K562 (cell line): Measurements from ENCODE around the gene MTA1. TPM values are rescaled to one million over a fixed set of nuclear protein-coding genes. Genes with fewer than 3 reads are reported as not detected.

ENCODE experiments used
- GTF2F1 ChIP-seq: IDR thresholded peaks from 2 replicates; pipeline ENCODE4 v1.6.1; 2011; ENCODE audit warnings: low read depth, low read length, improper control_type of control experiment
- HMG20B ChIP-seq: fragments of 250-450 bp; sonication (Bioruptor Pico); IDR thresholded peaks from 2 replicates; pipeline ENCODE4 v1.5.0; 2021; ENCODE audit warnings: mild to moderate bottlenecking
- MECOM ChIP-seq: fragments of 250-450 bp; sonication (Bioruptor Pico); IDR thresholded peaks from 2 replicates; pipeline ENCODE4 v1.8.0; 2022; ENCODE audit warnings: inconsistent platforms
- RAD21 ChIP-seq, 2 experiments: fragments of 250-450 bp in 1 of 2; fragments of 450-650 bp in 1 of 2; sonication (Bioruptor Pico) in 1 of 2; formaldehyde crosslinking in 1 of 2; IDR thresholded peaks in 1 of 2; conservative IDR thresholded peaks in 1 of 2; 2 replicates each; pipeline versions ENCODE4 v1.4.0 to v1.8.0; 2020 to 2022; ENCODE audit warnings: mild to moderate bottlenecking in 2 of 2, moderate library complexity in 1 of 2
- RBM22 ChIP-seq: fragments of 200-400 bp; formaldehyde crosslinking; IDR thresholded peaks from 2 replicates; pipeline ENCODE4 v1.6.1; 2018; ENCODE audit warnings: low read length, low read depth; ENCODE audit not compliant: poor library complexity, severe bottlenecking
- SRSF7 ChIP-seq: fragments of 200-400 bp; formaldehyde crosslinking; optimal IDR thresholded peaks from 2 replicates; pipeline ENCODE3; 2017; ENCODE audit warnings: mild to moderate bottlenecking, low read depth, low read length
- U2AF1 ChIP-seq: fragments of 200-400 bp; formaldehyde crosslinking; optimal IDR thresholded peaks from 2 replicates; pipeline ENCODE3; 2017; ENCODE audit warnings: mild to moderate bottlenecking, low read depth, low read length, moderate library complexity
- U2AF2 ChIP-seq: fragments of 200-400 bp; formaldehyde crosslinking; optimal IDR thresholded peaks from 2 replicates; pipeline ENCODE3; 2017; ENCODE audit warnings: low read depth, mild to moderate bottlenecking, low read length
- XRCC4 ChIP-seq: IDR thresholded peaks from one replicate; pipeline ENCODE4 v1.6.1; 2011; ENCODE audit not compliant: insufficient read depth, insufficient read length; ENCODE audit errors: extremely low read depth
- ZNF274 ChIP-seq: IDR thresholded peaks from 2 replicates; pipeline ENCODE4 v1.6.1; 2011; ENCODE audit warnings: low read depth, mild to moderate bottlenecking, low read length, moderate library complexity, borderline replicate concordance
- ZNF444 ChIP-seq: fragments of 250-450 bp; sonication (Bioruptor Pico); IDR thresholded peaks from 2 replicates; pipeline ENCODE4 v1.4.0; 2020; ENCODE audit warnings: mild to moderate bottlenecking, moderate library complexity
- polyA plus RNA-seq, 8 experiments: library from polyadenylated mRNA; depleted of rRNA in 4 of 8; stranded (reverse) in 5 of 8; unstranded in 3 of 8; fragments of >200 nt; fragmentation: Nextera tagmentation in 2 of 8; fragmentation: Illumina TruSeq in 1 of 8; extraction: Ambion mirVana in 2 of 8; extraction: Trizol in 1 of 8; gene quantifications; 2 replicates each; pipeline versions ENCODE4 v1.2.1 to v1.2.3, GENCODE V29; 2011 to 2014; ENCODE audit warnings: inconsistent platforms in 1 of 8, missing spikeins in 1 of 8
- total RNA-seq, 7 experiments: library from RNA; depleted of rRNA in 6 of 7; stranded (reverse); fragments of >200 nt in 6 of 7; fragmentation: Illumina TruSeq in 2 of 7; extraction: Trizol in 2 of 7; gene quantifications; 2 replicates each; pipeline versions ENCODE4 v1.2.1 to v1.2.3, GENCODE V29; 2011 to 2021; ENCODE audit warnings: low replicate concordance in 1 of 7
- TF ChIP-seq, protein P1 (sequence below): sonication (generic); formaldehyde crosslinking; IDR thresholded peaks from 2 replicates; pipeline ENCODE4 v1.8.0; 2022; ENCODE audit warnings: missing genetic modification reagents, mild to moderate bottlenecking, borderline replicate concordance
- TF ChIP-seq, protein P2 (sequence below), 2 experiments: fragments of 450-650 bp; IDR thresholded peaks; 2 replicates each; pipeline ENCODE4 v1.6.1; 2018; ENCODE audit warnings: mild to moderate bottlenecking in 2 of 2, low read depth in 1 of 2; ENCODE audit not compliant: partially characterized antibody in 2 of 2
- TF ChIP-seq, protein P3 (sequence below): fragments of 250-450 bp; sonication (Bioruptor Pico); IDR thresholded peaks from 2 replicates; pipeline ENCODE4 v1.4.0; 2020; ENCODE audit warnings: mild to moderate bottlenecking
- TF ChIP-seq, protein P4 (sequence below): sonication (generic); formaldehyde crosslinking; IDR thresholded peaks from 2 replicates; pipeline ENCODE4 v1.8.1; 2023; ENCODE audit warnings: mild to moderate bottlenecking, missing genetic modification reagents

The MTA1 gene
- total and polyA plus RNA-seq, 9 of the 15 experiments (the other 6 are each of a cell fraction or from before 2014, with no cell fraction given): 0.13 to 118 (median 32.3) TPM

DNA sequence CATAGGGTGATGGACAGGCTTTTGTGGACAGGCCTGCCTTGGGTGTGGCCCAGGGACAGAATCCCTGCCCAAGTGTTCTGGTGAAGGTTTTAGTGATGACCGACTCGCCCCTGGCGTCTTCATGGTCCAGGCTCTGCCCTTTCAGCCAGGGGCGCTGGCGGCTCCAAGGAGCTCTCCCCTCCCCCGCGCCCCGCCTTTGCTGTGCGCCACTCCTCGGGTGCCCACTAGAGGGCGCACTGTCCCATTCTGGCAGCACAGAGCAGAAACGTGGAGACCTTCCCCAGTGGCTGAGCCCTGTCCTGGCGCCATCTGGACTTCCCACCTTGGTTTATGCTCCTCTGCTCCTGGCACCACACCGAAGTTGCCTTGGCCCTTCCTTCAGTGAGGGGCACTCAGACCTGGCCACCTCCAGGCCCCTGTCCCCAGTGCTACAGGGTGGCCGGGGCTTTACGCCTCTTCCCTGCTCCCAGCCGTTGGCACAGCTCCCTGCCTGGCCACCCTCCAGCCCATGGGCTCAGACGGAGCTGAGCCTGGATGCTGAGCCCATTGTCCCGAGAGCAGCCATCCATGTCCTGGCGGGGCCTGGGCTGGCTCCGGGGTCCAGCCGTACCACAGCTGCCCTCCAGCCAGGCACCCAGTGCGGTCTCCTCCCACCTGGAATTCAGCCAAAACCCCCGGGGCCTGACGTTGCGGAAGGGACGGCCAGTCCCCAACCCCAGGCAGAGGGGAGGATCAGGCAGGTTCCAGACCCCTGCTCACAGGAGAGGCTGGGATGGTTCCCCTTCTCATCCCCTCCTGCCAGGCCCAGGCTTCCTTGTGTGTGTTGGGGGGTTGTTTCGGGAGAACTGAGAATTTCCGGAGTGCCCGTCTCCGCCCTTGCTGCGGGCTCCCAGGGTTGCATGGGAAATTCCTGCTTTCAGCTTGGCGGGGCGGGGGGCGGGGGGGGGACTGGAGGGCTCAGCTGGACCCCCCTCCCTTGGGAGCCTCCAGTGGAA, 61.5 kb downstream of the MTA1 start (continued):
- TF ChIP-seq HMG20B (CRISPR knock-in tag) (no peak), MECOM (CRISPR knock-in tag) (no peak), RAD21 (CRISPR knock-in tag; conservative IDR thresholded peaks at IDR 0.05 in 1 of 2, IDR thresholded peaks at IDR 0.05 in 1 of 2) (peak; percentile 39 to 68; a peak in 3 of 4 replicates), SRSF7 (no peak), U2AF2 (no peak), XRCC4 (no peak), GTF2F1 (no peak), RBM22 (no peak), ZNF444 (no peak), U2AF1 (no peak), ZNF274 (no peak)
- TF ChIP-seq, protein P1, sequence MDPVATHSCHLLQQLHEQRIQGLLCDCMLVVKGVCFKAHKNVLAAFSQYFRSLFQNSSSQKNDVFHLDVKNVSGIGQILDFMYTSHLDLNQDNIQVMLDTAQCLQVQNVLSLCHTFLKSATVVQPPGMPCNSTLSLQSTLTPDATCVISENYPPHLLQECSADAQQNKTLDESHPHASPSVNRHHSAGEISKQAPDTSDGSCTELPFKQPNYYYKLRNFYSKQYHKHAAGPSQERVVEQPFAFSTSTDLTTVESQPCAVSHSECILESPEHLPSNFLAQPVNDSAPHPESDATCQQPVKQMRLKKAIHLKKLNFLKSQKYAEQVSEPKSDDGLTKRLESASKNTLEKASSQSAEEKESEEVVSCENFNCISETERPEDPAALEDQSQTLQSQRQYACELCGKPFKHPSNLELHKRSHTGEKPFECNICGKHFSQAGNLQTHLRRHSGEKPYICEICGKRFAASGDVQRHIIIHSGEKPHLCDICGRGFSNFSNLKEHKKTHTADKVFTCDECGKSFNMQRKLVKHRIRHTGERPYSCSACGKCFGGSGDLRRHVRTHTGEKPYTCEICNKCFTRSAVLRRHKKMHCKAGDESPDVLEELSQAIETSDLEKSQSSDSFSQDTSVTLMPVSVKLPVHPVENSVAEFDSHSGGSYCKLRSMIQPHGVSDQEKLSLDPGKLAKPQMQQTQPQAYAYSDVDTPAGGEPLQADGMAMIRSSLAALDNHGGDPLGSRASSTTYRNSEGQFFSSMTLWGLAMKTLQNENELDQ (CRISPR knock-in tag): no peak
- TF ChIP-seq, protein P2, sequence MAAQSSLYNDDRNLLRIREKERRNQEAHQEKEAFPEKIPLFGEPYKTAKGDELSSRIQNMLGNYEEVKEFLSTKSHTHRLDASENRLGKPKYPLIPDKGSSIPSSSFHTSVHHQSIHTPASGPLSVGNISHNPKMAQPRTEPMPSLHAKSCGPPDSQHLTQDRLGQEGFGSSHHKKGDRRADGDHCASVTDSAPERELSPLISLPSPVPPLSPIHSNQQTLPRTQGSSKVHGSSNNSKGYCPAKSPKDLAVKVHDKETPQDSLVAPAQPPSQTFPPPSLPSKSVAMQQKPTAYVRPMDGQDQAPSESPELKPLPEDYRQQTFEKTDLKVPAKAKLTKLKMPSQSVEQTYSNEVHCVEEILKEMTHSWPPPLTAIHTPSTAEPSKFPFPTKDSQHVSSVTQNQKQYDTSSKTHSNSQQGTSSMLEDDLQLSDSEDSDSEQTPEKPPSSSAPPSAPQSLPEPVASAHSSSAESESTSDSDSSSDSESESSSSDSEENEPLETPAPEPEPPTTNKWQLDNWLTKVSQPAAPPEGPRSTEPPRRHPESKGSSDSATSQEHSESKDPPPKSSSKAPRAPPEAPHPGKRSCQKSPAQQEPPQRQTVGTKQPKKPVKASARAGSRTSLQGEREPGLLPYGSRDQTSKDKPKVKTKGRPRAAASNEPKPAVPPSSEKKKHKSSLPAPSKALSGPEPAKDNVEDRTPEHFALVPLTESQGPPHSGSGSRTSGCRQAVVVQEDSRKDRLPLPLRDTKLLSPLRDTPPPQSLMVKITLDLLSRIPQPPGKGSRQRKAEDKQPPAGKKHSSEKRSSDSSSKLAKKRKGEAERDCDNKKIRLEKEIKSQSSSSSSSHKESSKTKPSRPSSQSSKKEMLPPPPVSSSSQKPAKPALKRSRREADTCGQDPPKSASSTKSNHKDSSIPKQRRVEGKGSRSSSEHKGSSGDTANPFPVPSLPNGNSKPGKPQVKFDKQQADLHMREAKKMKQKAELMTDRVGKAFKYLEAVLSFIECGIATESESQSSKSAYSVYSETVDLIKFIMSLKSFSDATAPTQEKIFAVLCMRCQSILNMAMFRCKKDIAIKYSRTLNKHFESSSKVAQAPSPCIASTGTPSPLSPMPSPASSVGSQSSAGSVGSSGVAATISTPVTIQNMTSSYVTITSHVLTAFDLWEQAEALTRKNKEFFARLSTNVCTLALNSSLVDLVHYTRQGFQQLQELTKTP (IDR thresholded peaks at IDR 0.05; ENCODE audit: low read depth in 1 of 2, partially characterized antibody in 2 of 2): no peak
- TF ChIP-seq, protein P3, sequence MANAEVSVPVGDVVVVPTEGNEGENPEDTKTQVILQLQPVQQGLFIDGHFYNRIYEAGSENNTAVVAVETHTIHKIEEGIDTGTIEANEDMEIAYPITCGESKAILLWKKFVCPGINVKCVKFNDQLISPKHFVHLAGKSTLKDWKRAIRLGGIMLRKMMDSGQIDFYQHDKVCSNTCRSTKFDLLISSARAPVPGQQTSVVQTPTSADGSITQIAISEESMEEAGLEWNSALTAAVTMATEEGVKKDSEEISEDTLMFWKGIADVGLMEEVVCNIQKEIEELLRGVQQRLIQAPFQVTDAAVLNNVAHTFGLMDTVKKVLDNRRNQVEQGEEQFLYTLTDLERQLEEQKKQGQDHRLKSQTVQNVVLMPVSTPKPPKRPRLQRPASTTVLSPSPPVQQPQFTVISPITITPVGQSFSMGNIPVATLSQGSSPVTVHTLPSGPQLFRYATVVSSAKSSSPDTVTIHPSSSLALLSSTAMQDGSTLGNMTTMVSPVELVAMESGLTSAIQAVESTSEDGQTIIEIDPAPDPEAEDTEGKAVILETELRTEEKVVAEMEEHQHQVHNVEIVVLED (CRISPR knock-in tag): no peak
- TF ChIP-seq, protein P4, sequence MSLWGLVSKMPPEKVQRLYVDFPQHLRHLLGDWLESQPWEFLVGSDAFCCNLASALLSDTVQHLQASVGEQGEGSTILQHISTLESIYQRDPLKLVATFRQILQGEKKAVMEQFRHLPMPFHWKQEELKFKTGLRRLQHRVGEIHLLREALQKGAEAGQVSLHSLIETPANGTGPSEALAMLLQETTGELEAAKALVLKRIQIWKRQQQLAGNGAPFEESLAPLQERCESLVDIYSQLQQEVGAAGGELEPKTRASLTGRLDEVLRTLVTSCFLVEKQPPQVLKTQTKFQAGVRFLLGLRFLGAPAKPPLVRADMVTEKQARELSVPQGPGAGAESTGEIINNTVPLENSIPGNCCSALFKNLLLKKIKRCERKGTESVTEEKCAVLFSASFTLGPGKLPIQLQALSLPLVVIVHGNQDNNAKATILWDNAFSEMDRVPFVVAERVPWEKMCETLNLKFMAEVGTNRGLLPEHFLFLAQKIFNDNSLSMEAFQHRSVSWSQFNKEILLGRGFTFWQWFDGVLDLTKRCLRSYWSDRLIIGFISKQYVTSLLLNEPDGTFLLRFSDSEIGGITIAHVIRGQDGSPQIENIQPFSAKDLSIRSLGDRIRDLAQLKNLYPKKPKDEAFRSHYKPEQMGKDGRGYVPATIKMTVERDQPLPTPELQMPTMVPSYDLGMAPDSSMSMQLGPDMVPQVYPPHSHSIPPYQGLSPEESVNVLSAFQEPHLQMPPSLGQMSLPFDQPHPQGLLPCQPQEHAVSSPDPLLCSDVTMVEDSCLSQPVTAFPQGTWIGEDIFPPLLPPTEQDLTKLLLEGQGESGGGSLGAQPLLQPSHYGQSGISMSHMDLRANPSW (CRISPR knock-in tag): 0 out of 2 replicates have a peak, but pooled peaks have one; percentile 25
